B cell (primary cell): ENCODE results near the gene TLE3. TPM values are rescaled to one million over a fixed set of nuclear protein-coding genes. Genes with fewer than 3 reads are reported as not detected.
"Not testable (repeated sequence)": the region's sequence is repeated elsewhere in the genome, so short reads cannot be mapped to it uniquely, and the experiment has no call there.

Source experiments
- ATAC-seq: fragments of 200-7000 bp; cut with Tn5 transposase; one replicate; pipeline ENCODE4 v1.10.0; 2021; ENCODE audit warnings: low read depth, mild to moderate bottlenecking, moderate number of reproducible peaks, moderate library complexity
- CTCF ChIA-PET: fragments of 350-600 bp; sonication (Branson Sonifier 250); formaldehyde crosslinking; loops from one replicate; lab custom pipeline; 2021; ENCODE audit warnings: antibody characterized with exemption, inconsistent platforms; lab: Charles Lee
- POLR2A ChIA-PET: fragments of 350-600 bp; sonication (Branson Sonifier 250); formaldehyde crosslinking; loops from one replicate; lab custom pipeline; 2021; ENCODE audit warnings: antibody characterized with exemption; lab: Charles Lee
- DNase-seq: peaks from one replicate; pipeline ENCODE4 v3.0.0; 2013
- H2AFZ ChIP-seq: 2 replicates; pipeline ENCODE4 v1.6.1; 2012; ENCODE audit warnings: mild to moderate bottlenecking, low read depth, low read length; ENCODE audit not compliant: insufficient read depth, poor library complexity, severe bottlenecking
- H3K27ac ChIP-seq, 2 donors: 1 replicate in 1 of 2; 2 replicates in 1 of 2; pipeline ENCODE4 v1.5.1; 2012 to 2013; ENCODE audit warnings: low read length in 2 of 2, mild to moderate bottlenecking in 2 of 2, moderate library complexity in 1 of 2
- H3K27me3 ChIP-seq, 4 experiments: fragments of 200-600 bp in 1 of 4; sonication (generic) in 1 of 4; replicated peaks in 1 of 4; 1 replicate in 2 of 4; 2 replicates in 2 of 4; pipeline versions ENCODE4 v1.6.1 to v1.7.0; 2013 to 2016; ENCODE audit warnings: low read length in 3 of 4, mild to moderate bottlenecking in 2 of 4, mixed read lengths in 1 of 4, moderate library complexity in 1 of 4; ENCODE audit not compliant: insufficient read depth in 4 of 4, control insufficient read depth in 3 of 4; ENCODE audit errors: control extremely low read depth in 1 of 4
- H3K36me3 ChIP-seq, 2 experiments: replicated peaks in 1 of 2; 1 replicate in 1 of 2; 2 replicates in 1 of 2; pipeline versions ENCODE4 v1.6.1 to v1.7.1; 2013; ENCODE audit warnings: low read length in 1 of 2; ENCODE audit not compliant: insufficient read depth in 2 of 2, control insufficient read depth in 1 of 2; ENCODE audit errors: control extremely low read depth in 1 of 2, extremely low read depth in 1 of 2
- H3K4me1 ChIP-seq, 2 donors: fragments of 200-600 bp in 1 of 2; sonication (generic) in 1 of 2; 1 replicate in 1 of 2; 2 replicates in 1 of 2; pipeline versions ENCODE4 v1.5.1 to v1.6.1; 2013 to 2017; ENCODE audit warnings: low read length in 2 of 2; ENCODE audit not compliant: control insufficient read depth in 2 of 2, insufficient read depth in 2 of 2
- H3K4me2 ChIP-seq: replicated peaks from 2 replicates; pipeline ENCODE3; 2012; ENCODE audit warnings: mild to moderate bottlenecking, low read depth, low read length; ENCODE audit not compliant: poor library complexity, severe bottlenecking
- H3K4me3 ChIP-seq, 5 experiments: fragments of 200-600 bp in 1 of 5; sonication (generic) in 1 of 5; 1 replicate in 3 of 5; 2 replicates in 2 of 5; pipeline versions ENCODE4 v1.5.1 to v1.7.0; 2011 to 2016; ENCODE audit warnings: low read length in 4 of 5, mild to moderate bottlenecking in 4 of 5, low read depth in 2 of 5, control low read depth in 1 of 5, moderate library complexity in 1 of 5; ENCODE audit not compliant: insufficient read depth in 1 of 5; ENCODE audit errors: control extremely low read depth in 1 of 5, extremely low read depth in 1 of 5
- H3K79me2 ChIP-seq: fragments of 200-600 bp; sonication (generic); one replicate; pipeline ENCODE4 v1.6.0; 2016; ENCODE audit warnings: low read length; ENCODE audit not compliant: control insufficient read depth, insufficient read depth
- H3K9ac ChIP-seq: fragments of 200-600 bp; sonication (generic); 2 replicates; pipeline ENCODE4 v1.6.1; 2017; ENCODE audit warnings: mild to moderate bottlenecking, low read length, moderate library complexity
- H3K9me3 ChIP-seq, 3 donors: one replicate each; pipeline versions ENCODE4 v1.6.1 to v1.7.1; 2013; ENCODE audit warnings: low read length in 2 of 3; ENCODE audit not compliant: control insufficient read depth in 2 of 3, insufficient read depth in 1 of 3; ENCODE audit errors: control extremely low read depth in 1 of 3
- H4K20me1 ChIP-seq: 2 replicates; pipeline ENCODE4 v1.6.0; 2012; ENCODE audit warnings: mild to moderate bottlenecking, low read length; ENCODE audit not compliant: insufficient read depth, control insufficient read depth, poor library complexity, severe bottlenecking
- H3K27ac Mint-ChIP-seq: one replicate; pipeline ENCODE4 v1.8.0; 2021; ENCODE audit warnings: mixed read lengths
- H3K27me3 Mint-ChIP-seq: one replicate; pipeline ENCODE4 v1.8.0; 2021; ENCODE audit warnings: mixed read lengths
- H3K4me1 Mint-ChIP-seq: one replicate; pipeline ENCODE4 v1.8.0; 2021; ENCODE audit warnings: mixed read lengths
- H3K4me3 Mint-ChIP-seq: one replicate; pipeline ENCODE4 v1.8.0; 2021; ENCODE audit warnings: mixed read lengths
- H3K9me3 Mint-ChIP-seq: one replicate; pipeline ENCODE4 v1.8.0; 2022; ENCODE audit warnings: mixed read lengths; ENCODE audit not compliant: insufficient read depth
- EZH2 ChIP-seq: IDR thresholded peaks from 2 replicates; pipeline ENCODE4 v1.6.1; 2012; ENCODE audit warnings: borderline replicate concordance, low read depth, mild to moderate bottlenecking, moderate library complexity, low read length; ENCODE audit not compliant: insufficient read depth, poor library complexity, severe bottlenecking
- WGBS: methylation state at CpG from one replicate; pipeline ENCODE4 v1.1.5; 2013; ENCODE audit warnings: missing lambda C conversion rate; ENCODE audit not compliant: insufficient coverage; 5-methylcytosine and 5-hydroxymethylcytosine counted together
- intact Hi-C: fragments of 100-400 bp; cut with micrococcal nuclease; formaldehyde crosslinking; loops from one replicate; pipeline ENCODE4 v1.10.0; 2022
- polyA plus RNA-seq: library from polyadenylated mRNA; depleted of rRNA; stranded (reverse); fragments of >200 nt; gene quantifications from 2 replicates; pipeline ENCODE4 v1.2.3, GENCODE V29; 2012
- total RNA-seq, 2 donors: library from RNA; stranded (reverse); fragments of 120-200 nt in 1 of 2; gene quantifications; 1 replicate in 1 of 2; 2 replicates in 1 of 2; pipeline versions ENCODE4 v1.2.3 to v1.2.4, GENCODE V29; 2013 to 2022
- TF ChIP-seq, protein P1 (sequence below): fragments of 200-600 bp; IDR thresholded peaks from one replicate; pipeline ENCODE4 v1.8.0; 2022; ENCODE audit warnings: antibody characterized with exemption, mild to moderate bottlenecking

TLE3 gene
- total and polyA plus RNA-seq, 2 donors (not counting 1 experiment from before 2014, with no cell fraction given): 187 to 278 TPM

DNA sequence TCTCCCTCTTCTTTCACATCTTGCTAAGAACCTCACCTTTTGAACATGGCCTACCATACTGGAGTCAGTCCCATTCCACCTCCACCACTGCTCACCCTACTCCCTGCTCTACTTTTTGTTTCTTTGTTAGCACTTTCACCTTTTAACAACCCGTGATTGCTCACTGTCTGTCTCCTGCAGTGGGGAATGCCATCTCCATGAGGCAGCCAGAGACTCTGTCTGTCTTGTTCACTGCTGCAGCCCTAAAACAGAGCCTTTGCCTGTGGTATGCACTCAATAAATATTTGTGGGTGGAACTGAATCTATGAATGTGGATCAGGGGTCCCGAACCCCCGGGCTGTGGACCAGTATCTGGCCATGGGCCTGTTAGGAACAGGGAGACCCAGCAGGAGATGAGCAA is 16.5 kb upstream of the TLE3 start:
- intact Hi-C loops: no loop called here
- Histone ChIP-seq H3K9ac (no peak overlapping the region), H3K4me3 (no peak overlapping the region), H3K36me3 (no peaks in the 10 kb centered on the region), H3K79me2 (no peaks in the 10 kb centered on the region), H3K27ac (no peak overlapping the region), H3K4me2 (no peak overlapping the region), H3K9me3 (peaks cover 0 to 9% (median 2%) of the 10 kb centered on the region in 3 donors), H4K20me1 (no peaks in the 10 kb centered on the region), H2AFZ (no peak overlapping the region), H3K27me3 (peaks cover 0 to 24% (median 9%) of the 10 kb centered on the region in 4 experiments), H3K4me1 (peaks cover 0 to 8% of the 10 kb centered on the region in 2 donors)
- no peak overlapping the region for H3K27ac Mint-ChIP-seq
- ATAC-seq (no peak), DNase-seq (no peak)
- H3K9me3 Mint-ChIP-seq: no peaks in the 10 kb centered on the region
- H3K4me1 Mint-ChIP-seq: peaks cover 8% of the 10 kb centered on the region
- no peak overlapping the region for H3K4me3 Mint-ChIP-seq
- WGBS: 77% methylated on average over 3 of the region's 3 CpGs
- H3K27me3 Mint-ChIP-seq: peaks cover 33% of the 10 kb centered on the region
- ChIA-PET POLR2A (no interaction called here), CTCF (no interaction called here)
- TF ChIP-seq, protein P1, sequence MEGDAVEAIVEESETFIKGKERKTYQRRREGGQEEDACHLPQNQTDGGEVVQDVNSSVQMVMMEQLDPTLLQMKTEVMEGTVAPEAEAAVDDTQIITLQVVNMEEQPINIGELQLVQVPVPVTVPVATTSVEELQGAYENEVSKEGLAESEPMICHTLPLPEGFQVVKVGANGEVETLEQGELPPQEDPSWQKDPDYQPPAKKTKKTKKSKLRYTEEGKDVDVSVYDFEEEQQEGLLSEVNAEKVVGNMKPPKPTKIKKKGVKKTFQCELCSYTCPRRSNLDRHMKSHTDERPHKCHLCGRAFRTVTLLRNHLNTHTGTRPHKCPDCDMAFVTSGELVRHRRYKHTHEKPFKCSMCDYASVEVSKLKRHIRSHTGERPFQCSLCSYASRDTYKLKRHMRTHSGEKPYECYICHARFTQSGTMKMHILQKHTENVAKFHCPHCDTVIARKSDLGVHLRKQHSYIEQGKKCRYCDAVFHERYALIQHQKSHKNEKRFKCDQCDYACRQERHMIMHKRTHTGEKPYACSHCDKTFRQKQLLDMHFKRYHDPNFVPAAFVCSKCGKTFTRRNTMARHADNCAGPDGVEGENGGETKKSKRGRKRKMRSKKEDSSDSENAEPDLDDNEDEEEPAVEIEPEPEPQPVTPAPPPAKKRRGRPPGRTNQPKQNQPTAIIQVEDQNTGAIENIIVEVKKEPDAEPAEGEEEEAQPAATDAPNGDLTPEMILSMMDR: no peak
- TF ChIP-seq EZH2: no peak

DNA sequence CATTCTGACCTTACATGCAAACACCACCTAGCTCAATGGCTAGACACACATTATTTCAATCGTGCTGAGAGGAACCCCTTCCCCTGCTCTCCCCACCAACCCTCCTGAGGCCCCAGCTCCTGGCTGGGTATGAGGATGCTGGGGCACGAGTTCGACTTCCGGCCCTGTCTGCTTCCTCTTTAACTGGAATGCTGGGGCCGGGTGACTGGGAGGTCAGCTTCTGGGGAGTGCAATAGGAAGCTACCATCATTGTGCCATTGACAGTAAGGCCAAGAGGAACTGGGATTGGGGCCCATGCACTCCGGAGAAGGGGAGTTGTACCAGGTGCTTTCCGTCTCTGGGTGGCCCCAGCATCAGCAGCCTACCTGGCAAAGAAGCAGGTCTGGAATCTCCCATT is 15.6 kb upstream of the TLE3 start:
- no peaks in the 10 kb centered on the region for H3K36me3 ChIP-seq
- 23% methylated on average over 5 of the region's 7 CpGs for WGBS
- no peak overlapping the region for H3K9ac ChIP-seq
- intact Hi-C loops: no loop called here
- no peak for TF ChIP-seq EZH2
- TF ChIP-seq, protein P1: no peak
- CTCF ChIA-PET: interaction anchor here (0.8 kb wide), 1 partner anchor 14 kb away, joined by 3 read pairs; no protein-coding TSS in a partner anchor
- peaks cover 0 to 8% of the 10 kb centered on the region in 2 donors for H3K4me1 ChIP-seq
- peaks cover 0 to 9% (median 2%) of the 10 kb centered on the region in 3 donors for H3K9me3 ChIP-seq
- peaks cover 33% of the 10 kb centered on the region for H3K27me3 Mint-ChIP-seq
- peak; percentile 28 for DNase-seq
- no peak for ATAC-seq
- no peak overlapping the region for H3K4me3 Mint-ChIP-seq
- no peaks in the 10 kb centered on the region for H3K9me3 Mint-ChIP-seq
- peaks cover 8% of the 10 kb centered on the region for H3K4me1 Mint-ChIP-seq
- no peak overlapping the region for H3K27ac ChIP-seq
- H4K20me1 ChIP-seq: no peaks in the 10 kb centered on the region
- H3K4me3 ChIP-seq: no peak overlapping the region
- H3K79me2 ChIP-seq: no peaks in the 10 kb centered on the region
- no peak overlapping the region for H2AFZ ChIP-seq
- no peak overlapping the region for H3K4me2 ChIP-seq
- no peak overlapping the region for H3K27ac Mint-ChIP-seq
- POLR2A ChIA-PET: no interaction called here
- H3K27me3 ChIP-seq: peaks cover 0 to 22% (median 9%) of the 10 kb centered on the region in 4 experiments

DNA sequence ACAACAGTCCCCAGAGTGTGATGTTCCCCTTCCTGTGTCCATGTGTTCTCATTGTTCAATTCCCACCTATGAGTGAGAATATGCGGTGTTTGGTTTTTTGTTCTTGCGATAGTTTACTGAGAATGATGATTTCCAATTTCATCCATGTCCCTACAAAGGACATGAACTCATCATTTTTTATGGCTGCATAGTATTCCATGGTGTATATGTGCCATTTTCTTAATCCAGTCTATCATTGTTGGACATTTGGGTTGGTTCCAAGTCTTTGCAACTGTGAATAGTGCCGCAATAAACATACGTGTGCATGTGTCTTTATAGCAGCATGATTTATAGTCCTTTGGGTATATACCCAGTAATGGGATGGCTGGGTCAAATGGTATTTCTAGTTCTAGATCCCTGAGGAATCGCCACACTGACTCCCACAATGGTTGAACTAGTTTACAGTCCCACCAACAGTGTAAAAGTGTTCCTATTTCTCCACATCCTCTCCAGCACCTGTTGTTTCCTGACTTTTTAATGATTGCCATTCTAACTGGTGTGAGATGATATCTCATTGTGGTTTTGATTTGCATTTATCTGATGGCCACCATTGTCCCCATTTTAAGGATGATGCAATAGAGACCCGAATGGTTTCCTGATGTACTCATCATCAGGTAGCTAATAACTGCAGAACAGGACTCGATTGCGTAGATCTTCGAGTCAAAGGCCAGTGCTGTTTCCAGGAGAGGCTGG is 15.0 kb upstream of the TLE3 start:
- H3K36me3 ChIP-seq, H3K9me3 Mint-ChIP-seq, H3K9ac ChIP-seq, intact Hi-C loops, H3K9me3 ChIP-seq, H4K20me1 ChIP-seq, H3K4me3 Mint-ChIP-seq, H3K27ac ChIP-seq, H3K4me1 ChIP-seq, H3K79me2 ChIP-seq, H2AFZ ChIP-seq, H3K27ac Mint-ChIP-seq, H3K4me2 ChIP-seq, DNase-seq, ATAC-seq, POLR2A ChIA-PET, H3K4me1 Mint-ChIP-seq, H3K4me3 ChIP-seq: not testable (repeated sequence)
- H3K27me3 Mint-ChIP-seq: peaks cover 33% of the 10 kb centered on the region
- WGBS: 72% methylated on average over 4 of the region's 9 CpGs
- CTCF ChIA-PET: interaction anchor here (0.8 kb wide), 1 partner anchor 13 kb away, joined by 3 read pairs; no protein-coding TSS in a partner anchor
- peaks cover 0 to 22% (median 9%) of the 10 kb centered on the region in 4 experiments for H3K27me3 ChIP-seq
